Left renal cortex interstitium (tissue), 4 donors: ENCODE measurements around the gene HAND2. TPM values are rescaled to one million over a fixed set of nuclear protein-coding genes. Genes with fewer than 3 reads are reported as not detected.

Experiments
- DNase-seq, 4 donors: peaks; one replicate each; pipeline ENCODE4 v3.0.0-alpha.2; 2013; ENCODE audit warnings: low read depth in 4 of 4, low spot score in 2 of 4, missing footprints in 1 of 4
- polyA plus RNA-seq, 4 donors: library from polyadenylated mRNA; unstranded; fragments of 120-200 nt; gene quantifications; one replicate each; pipeline ENCODE4 v1.2.1, GENCODE V29; 2013; ENCODE audit not compliant: insufficient read length in 4 of 4

The HAND2 gene
- polyA plus RNA-seq, 4 donors = 0.07 TPM; not detected in 3

DNA sequence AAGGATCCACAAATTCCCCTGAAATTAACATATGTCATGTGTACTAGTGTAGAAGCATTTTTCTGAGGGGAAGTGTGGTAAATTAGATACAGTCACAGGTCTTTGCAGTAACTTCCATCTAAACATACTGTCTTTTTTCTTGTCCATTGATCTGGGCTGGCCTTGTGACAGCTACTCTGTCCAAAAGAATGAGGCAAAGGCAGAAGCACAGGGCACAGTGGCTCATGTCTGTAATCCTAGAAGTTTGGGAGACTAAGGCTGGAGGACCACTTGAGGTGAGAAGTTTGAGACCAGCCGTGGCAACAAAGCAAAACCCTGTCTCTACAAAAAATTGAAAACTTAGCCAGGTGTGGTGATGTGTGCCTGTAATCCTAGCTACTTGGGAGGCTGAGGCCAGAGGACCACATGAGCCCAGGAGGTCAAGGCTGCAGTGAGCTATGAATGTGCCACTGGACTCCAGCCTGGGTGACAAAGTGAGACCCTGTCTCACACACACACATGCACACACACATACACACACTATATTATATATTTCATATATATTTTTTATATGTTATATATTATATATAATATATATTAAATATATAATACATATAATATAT lies 47.6 kb downstream of the HAND2 start:
- no peak for DNase-seq

DNA sequence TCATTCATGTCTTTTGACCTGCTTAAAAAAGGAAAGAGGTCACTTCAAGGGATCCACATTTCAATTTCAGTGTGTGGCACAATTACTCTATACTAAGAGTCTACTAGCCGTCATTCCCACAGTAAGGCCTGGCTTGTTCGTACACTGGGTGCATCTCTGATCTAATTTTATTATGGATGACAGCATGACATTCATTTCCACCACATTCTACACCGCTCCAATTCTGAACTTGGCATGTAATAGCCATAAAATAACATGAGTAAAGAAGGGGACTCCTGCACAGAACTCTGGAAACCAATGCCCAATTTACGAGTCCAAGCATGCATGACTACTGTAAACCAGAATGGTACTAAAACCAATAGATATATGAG lies 51.1 kb downstream of the HAND2 start:
- no peak for DNase-seq

GRCh38 chr4:173478201-173478912 lies 51.7 kb downstream of the HAND2 start:
- no peak for DNase-seq

GRCh38 chr4:173477016-173477415 lies 53.0 kb downstream of the HAND2 start:
- no peak for DNase-seq

Other genes with a start within 250 kb of the HAND2 start
- gene HMGB2, start 195.9 kb downstream of the HAND2 start, polyA plus RNA-seq = 100 to 1,000 TPM; 347 to 417 (median 355) TPM
- 10 to 100 TPM; 12.8 to 17.7 (median 14.6) TPM for gene SAP30, start 159.3 kb downstream of the HAND2 start, polyA plus RNA-seq
- under 1 TPM; 0.34 to 0.82 (median 0.42) TPM for gene SCRG1, start 131.1 kb downstream of the HAND2 start, polyA plus RNA-seq